WTC11 (cell line): ENCODE results near the gene PRCD. TPM values are rescaled to one million over a fixed set of nuclear protein-coding genes. Genes with fewer than 3 reads are reported as not detected.

Source experiments
- E2F4 ChIP-seq: sonication (generic); formaldehyde crosslinking; IDR thresholded peaks from 2 replicates; pipeline ENCODE4 v1.8.1; 2022; ENCODE audit warnings: low read depth, mild to moderate bottlenecking, moderate library complexity, missing genetic modification reagents, borderline replicate concordance
- ELF4 ChIP-seq: sonication (generic); formaldehyde crosslinking; IDR thresholded peaks from 2 replicates; pipeline ENCODE4 v1.8.1; 2022; ENCODE audit warnings: low read depth, mild to moderate bottlenecking, moderate library complexity, missing genetic modification reagents
- FOXK1 ChIP-seq: sonication (generic); formaldehyde crosslinking; IDR thresholded peaks from 2 replicates; pipeline ENCODE4 v1.8.0; 2022; ENCODE audit warnings: mild to moderate bottlenecking, moderate library complexity, missing genetic modification reagents
- IRF2 ChIP-seq: sonication (generic); formaldehyde crosslinking; IDR thresholded peaks from 2 replicates; pipeline ENCODE4 v1.8.0; 2022; ENCODE audit warnings: low read depth, missing genetic modification reagents, borderline replicate concordance
- NFE2L1 ChIP-seq: sonication (generic); formaldehyde crosslinking; IDR thresholded peaks from 2 replicates; pipeline ENCODE4 v1.8.1; 2023; ENCODE audit warnings: missing genetic modification reagents
- NR3C1 ChIP-seq: sonication (generic); formaldehyde crosslinking; conservative IDR thresholded peaks from 2 replicates; pipeline ENCODE4 v1.8.1; 2023; ENCODE audit warnings: low read depth, mild to moderate bottlenecking, missing genetic modification reagents
- OVOL2 ChIP-seq: fragments of 250-450 bp; sonication (Bioruptor Pico); IDR thresholded peaks from 2 replicates; pipeline ENCODE4 v1.9.0; 2021; ENCODE audit warnings: mild to moderate bottlenecking, borderline replicate concordance
- PRDM15 ChIP-seq: sonication (generic); formaldehyde crosslinking; IDR thresholded peaks from 2 replicates; pipeline ENCODE4 v1.8.0; 2022; ENCODE audit warnings: missing genetic modification reagents
- PRRX2 ChIP-seq: fragments of 250-450 bp; sonication (Bioruptor Pico); IDR thresholded peaks from 2 replicates; pipeline ENCODE4 v1.8.0; 2021; ENCODE audit warnings: mild to moderate bottlenecking
- TEAD4 ChIP-seq: sonication (generic); formaldehyde crosslinking; IDR thresholded peaks from 2 replicates; pipeline ENCODE4 v1.8.0; 2022; ENCODE audit warnings: mild to moderate bottlenecking, missing genetic modification reagents
- ZNF281 ChIP-seq: sonication (generic); formaldehyde crosslinking; IDR thresholded peaks from 2 replicates; pipeline ENCODE4 v1.8.0; 2023; ENCODE audit warnings: mild to moderate bottlenecking, missing genetic modification reagents
- ZNF317 ChIP-seq: sonication (generic); formaldehyde crosslinking; IDR thresholded peaks from 2 replicates; pipeline ENCODE4 v1.8.1; 2023; ENCODE audit warnings: low read depth, mild to moderate bottlenecking, moderate library complexity, missing genetic modification reagents, borderline replicate concordance
- ZNF423 ChIP-seq: fragments of 250-450 bp; sonication (Bioruptor Pico); IDR thresholded peaks from 2 replicates; pipeline ENCODE4 v2.1.2; 2022; ENCODE audit warnings: mild to moderate bottlenecking, moderate library complexity
- ZNF512 ChIP-seq: sonication (generic); formaldehyde crosslinking; IDR thresholded peaks from 2 replicates; pipeline ENCODE4 v1.8.1; 2022; ENCODE audit warnings: missing genetic modification reagents, borderline replicate concordance
- total RNA-seq: library from RNA; stranded (reverse); gene quantifications from 3 replicates; pipeline ENCODE4 v1.2.3, GENCODE V29; 2021
- TF ChIP-seq, protein P1 (sequence below): sonication (generic); formaldehyde crosslinking; conservative IDR thresholded peaks from 2 replicates; pipeline ENCODE4 v1.8.1; 2023; ENCODE audit warnings: mild to moderate bottlenecking, low read depth, missing genetic modification reagents, moderate library complexity
- TF ChIP-seq, protein P2 (sequence below): fragments of 250-450 bp; sonication (Bioruptor Pico); IDR thresholded peaks from 2 replicates; pipeline ENCODE4 v1.9.0; 2021; ENCODE audit warnings: mild to moderate bottlenecking, borderline replicate concordance
- TF ChIP-seq, protein P3 (sequence below): sonication (generic); formaldehyde crosslinking; IDR thresholded peaks from 2 replicates; pipeline ENCODE4 v1.8.1; 2023; ENCODE audit warnings: mild to moderate bottlenecking, moderate library complexity, missing genetic modification reagents
- TF ChIP-seq, protein P4 (sequence below): sonication (generic); formaldehyde crosslinking; IDR thresholded peaks from 2 replicates; pipeline ENCODE4 v1.8.0; 2022; ENCODE audit warnings: mild to moderate bottlenecking, missing genetic modification reagents

The PRCD gene
- total RNA-seq, 1 experiment from 2014 or later, result 2.7 TPM

GRCh38 chr17:76557368-76558197 is 17.7 kb downstream of the PRCD start (continued):
- TF ChIP-seq, protein P1, sequence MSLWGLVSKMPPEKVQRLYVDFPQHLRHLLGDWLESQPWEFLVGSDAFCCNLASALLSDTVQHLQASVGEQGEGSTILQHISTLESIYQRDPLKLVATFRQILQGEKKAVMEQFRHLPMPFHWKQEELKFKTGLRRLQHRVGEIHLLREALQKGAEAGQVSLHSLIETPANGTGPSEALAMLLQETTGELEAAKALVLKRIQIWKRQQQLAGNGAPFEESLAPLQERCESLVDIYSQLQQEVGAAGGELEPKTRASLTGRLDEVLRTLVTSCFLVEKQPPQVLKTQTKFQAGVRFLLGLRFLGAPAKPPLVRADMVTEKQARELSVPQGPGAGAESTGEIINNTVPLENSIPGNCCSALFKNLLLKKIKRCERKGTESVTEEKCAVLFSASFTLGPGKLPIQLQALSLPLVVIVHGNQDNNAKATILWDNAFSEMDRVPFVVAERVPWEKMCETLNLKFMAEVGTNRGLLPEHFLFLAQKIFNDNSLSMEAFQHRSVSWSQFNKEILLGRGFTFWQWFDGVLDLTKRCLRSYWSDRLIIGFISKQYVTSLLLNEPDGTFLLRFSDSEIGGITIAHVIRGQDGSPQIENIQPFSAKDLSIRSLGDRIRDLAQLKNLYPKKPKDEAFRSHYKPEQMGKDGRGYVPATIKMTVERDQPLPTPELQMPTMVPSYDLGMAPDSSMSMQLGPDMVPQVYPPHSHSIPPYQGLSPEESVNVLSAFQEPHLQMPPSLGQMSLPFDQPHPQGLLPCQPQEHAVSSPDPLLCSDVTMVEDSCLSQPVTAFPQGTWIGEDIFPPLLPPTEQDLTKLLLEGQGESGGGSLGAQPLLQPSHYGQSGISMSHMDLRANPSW, result no peak
- no peak for TF ChIP-seq ZNF423 (CRISPR knock-in tag)
- no peak for TF ChIP-seq ZNF512
- TF ChIP-seq, protein P2, sequence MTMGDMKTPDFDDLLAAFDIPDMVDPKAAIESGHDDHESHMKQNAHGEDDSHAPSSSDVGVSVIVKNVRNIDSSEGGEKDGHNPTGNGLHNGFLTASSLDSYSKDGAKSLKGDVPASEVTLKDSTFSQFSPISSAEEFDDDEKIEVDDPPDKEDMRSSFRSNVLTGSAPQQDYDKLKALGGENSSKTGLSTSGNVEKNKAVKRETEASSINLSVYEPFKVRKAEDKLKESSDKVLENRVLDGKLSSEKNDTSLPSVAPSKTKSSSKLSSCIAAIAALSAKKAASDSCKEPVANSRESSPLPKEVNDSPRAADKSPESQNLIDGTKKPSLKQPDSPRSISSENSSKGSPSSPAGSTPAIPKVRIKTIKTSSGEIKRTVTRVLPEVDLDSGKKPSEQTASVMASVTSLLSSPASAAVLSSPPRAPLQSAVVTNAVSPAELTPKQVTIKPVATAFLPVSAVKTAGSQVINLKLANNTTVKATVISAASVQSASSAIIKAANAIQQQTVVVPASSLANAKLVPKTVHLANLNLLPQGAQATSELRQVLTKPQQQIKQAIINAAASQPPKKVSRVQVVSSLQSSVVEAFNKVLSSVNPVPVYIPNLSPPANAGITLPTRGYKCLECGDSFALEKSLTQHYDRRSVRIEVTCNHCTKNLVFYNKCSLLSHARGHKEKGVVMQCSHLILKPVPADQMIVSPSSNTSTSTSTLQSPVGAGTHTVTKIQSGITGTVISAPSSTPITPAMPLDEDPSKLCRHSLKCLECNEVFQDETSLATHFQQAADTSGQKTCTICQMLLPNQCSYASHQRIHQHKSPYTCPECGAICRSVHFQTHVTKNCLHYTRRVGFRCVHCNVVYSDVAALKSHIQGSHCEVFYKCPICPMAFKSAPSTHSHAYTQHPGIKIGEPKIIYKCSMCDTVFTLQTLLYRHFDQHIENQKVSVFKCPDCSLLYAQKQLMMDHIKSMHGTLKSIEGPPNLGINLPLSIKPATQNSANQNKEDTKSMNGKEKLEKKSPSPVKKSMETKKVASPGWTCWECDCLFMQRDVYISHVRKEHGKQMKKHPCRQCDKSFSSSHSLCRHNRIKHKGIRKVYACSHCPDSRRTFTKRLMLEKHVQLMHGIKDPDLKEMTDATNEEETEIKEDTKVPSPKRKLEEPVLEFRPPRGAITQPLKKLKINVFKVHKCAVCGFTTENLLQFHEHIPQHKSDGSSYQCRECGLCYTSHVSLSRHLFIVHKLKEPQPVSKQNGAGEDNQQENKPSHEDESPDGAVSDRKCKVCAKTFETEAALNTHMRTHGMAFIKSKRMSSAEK (CRISPR knock-in tag), result no peak
- TF ChIP-seq ELF4, result no peak
- no peak for TF ChIP-seq ZNF281 (CRISPR knock-in tag)
- TF ChIP-seq NR3C1 (CRISPR knock-in tag), result no peak
- TF ChIP-seq PRDM15 (CRISPR knock-in tag), result no peak
- no peak for TF ChIP-seq ZNF317 (CRISPR knock-in tag)
- TF ChIP-seq E2F4, result no peak
- TF ChIP-seq, protein P3, sequence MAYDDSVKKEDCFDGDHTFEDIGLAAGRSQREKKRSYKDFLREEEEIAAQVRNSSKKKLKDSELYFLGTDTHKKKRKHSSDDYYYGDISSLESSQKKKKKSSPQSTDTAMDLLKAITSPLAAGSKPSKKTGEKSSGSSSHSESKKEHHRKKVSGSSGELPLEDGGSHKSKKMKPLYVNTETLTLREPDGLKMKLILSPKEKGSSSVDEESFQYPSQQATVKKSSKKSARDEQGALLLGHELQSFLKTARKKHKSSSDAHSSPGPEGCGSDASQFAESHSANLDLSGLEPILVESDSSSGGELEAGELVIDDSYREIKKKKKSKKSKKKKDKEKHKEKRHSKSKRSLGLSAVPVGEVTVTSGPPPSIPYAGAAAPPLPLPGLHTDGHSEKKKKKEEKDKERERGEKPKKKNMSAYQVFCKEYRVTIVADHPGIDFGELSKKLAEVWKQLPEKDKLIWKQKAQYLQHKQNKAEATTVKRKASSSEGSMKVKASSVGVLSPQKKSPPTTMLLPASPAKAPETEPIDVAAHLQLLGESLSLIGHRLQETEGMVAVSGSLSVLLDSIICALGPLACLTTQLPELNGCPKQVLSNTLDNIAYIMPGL (CRISPR knock-in tag), result peak; percentile 42; the same call in 1 of the 2 replicates
- no peak for TF ChIP-seq NFE2L1 (CRISPR knock-in tag)
- TF ChIP-seq FOXK1 (CRISPR knock-in tag), result peak; percentile 77; the same call in 1 of the 2 replicates
- no peak for TF ChIP-seq OVOL2
- no peak for TF ChIP-seq IRF2 (CRISPR knock-in tag)
- no peak for TF ChIP-seq TEAD4 (CRISPR knock-in tag)
- TF ChIP-seq PRRX2 (CRISPR knock-in tag), result no peak
- TF ChIP-seq, protein P4, sequence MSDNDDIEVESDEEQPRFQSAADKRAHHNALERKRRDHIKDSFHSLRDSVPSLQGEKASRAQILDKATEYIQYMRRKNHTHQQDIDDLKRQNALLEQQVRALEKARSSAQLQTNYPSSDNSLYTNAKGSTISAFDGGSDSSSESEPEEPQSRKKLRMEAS (CRISPR knock-in tag), result peak; percentile 98
